Measurements from ENCODE around the gene ASXL1. TPM values are rescaled to one million over a fixed set of nuclear protein-coding genes. Genes with fewer than 3 reads are reported as not detected.
A peak's percentile ranks its signal among the peaks of the same experiment; 100 is the strongest.

The ASXL1 gene
- total and polyA plus RNA-seq, 10 of the 15 experiments (the other 5 are each of a cell fraction or from before 2014, with no cell fraction given), result 11.0 to 87.6 (median 56.8) TPM

DNA sequence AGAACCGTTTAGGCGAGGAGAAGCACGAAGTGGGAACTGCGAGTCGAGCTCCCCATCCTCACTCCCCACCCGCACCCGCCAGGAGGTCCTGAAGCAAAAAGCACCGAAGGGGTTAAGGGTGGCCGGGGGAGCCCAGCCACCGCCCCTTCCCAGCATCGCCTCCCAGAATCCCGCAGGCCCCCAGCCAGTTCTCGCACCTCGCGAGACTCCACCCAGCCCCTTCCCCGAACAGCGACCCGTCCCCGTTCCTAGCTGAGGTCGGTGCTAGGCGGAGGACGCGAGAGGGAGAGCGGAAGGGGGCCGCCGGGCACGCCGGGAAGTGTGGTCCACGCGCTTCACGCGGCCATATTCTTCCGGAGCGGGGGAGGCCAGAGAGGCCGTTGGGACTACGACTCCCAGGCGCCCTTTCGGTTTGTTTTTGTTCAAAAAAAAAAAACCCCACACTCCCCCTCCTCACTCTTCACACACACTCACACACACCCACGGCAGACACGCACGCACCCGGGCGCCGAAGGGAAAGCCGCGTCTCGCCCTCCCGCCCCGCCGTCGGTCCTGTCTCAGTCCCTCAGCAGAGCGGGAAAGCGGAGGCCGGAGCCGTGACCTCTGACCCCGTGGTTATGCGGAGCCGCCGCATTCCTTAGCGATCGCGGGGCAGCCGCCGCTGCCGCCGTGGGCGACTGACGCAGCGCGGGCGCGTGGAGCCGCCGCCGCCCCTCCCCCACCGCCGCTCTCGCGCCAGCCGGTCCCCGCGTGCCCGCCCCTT is at the start of gene ASXL1 (continued):
- no peak; the same call in 1 of the 2 replicates for TF ChIP-seq NFIC (IDR thresholded peaks at IDR 0.05; ENCODE audit: low read depth, low read length)
- TF ChIP-seq IRF5 (IDR thresholded peaks at IDR 0.05; ENCODE audit: borderline replicate concordance), result peak; percentile 93
- TF ChIP-seq ZBTB4 (CRISPR knock-in tag; IDR thresholded peaks at IDR 0.05), result no peak
- TF ChIP-seq MXI1 (IDR thresholded peaks at IDR 0.05; ENCODE audit: low read depth, low read length), result no peak; the same call in 1 of the 2 replicates
- peak; percentile 2 for TF ChIP-seq RELA (IDR thresholded peaks at IDR 0.05; ENCODE audit: borderline replicate concordance, partially characterized antibody)
- TF ChIP-seq BACH1 (IDR thresholded peaks at IDR 0.05; ENCODE audit: borderline replicate concordance), result peak; percentile 95
- TF ChIP-seq ZNF217 (IDR thresholded peaks at IDR 0.05), result no peak; the same call in 1 of the 2 replicates
- peak; percentile 52 for TF ChIP-seq E4F1 (IDR thresholded peaks at IDR 0.05; ENCODE audit: borderline replicate concordance, partially characterized antibody)
- peak; percentile 97 for TF ChIP-seq HCFC1 (IDR thresholded peaks at IDR 0.05; ENCODE audit: low read length)
- TF ChIP-seq CREB1 (IDR thresholded peaks at IDR 0.05; ENCODE audit: low read depth), result peak; percentile 54; the same call in 1 of the 2 replicates
- TF ChIP-seq HDAC2 (IDR thresholded peaks at IDR 0.05), result no peak
- 0 out of 2 replicates have a peak, but pooled peaks have one; percentile 29 for TF ChIP-seq ATF7 (IDR thresholded peaks at IDR 0.05; ENCODE audit: low read depth)
- peak in 1 of 2 experiments; percentile 77; a peak in 1 of 3 replicates for TF ChIP-seq EGR1 (IDR thresholded peaks at IDR 0.05; ENCODE audit: borderline replicate concordance in 1 of 2, low read depth in 2 of 2, low read length in 2 of 2)
- peak; percentile 59; the same call in 1 of the 2 replicates for TF ChIP-seq RELB (IDR thresholded peaks at IDR 0.05; ENCODE audit: low read depth)
- TF ChIP-seq SMAD1 (IDR thresholded peaks at IDR 0.05; ENCODE audit: low read depth, partially characterized antibody), result no peak
- TF ChIP-seq NFXL1 (IDR thresholded peaks at IDR 0.05; ENCODE audit: borderline replicate concordance), result no peak
- TF ChIP-seq MTA3 (IDR thresholded peaks at IDR 0.05; ENCODE audit: borderline replicate concordance, low read length), result no peak
- TF ChIP-seq SUZ12 (IDR thresholded peaks at IDR 0.05; ENCODE audit: unreplicated experiment), result no peak
- peak; percentile 100 for TF ChIP-seq RCOR1 (conservative IDR thresholded peaks at IDR 0.05; ENCODE audit: low read depth, low read length)
- peak; percentile 69; the same call in 1 of the 2 replicates for TF ChIP-seq POLR2AphosphoS2 (IDR thresholded peaks at IDR 0.05; ENCODE audit: low read depth, low read length)
- TF ChIP-seq ZNF384 (IDR thresholded peaks at IDR 0.05; ENCODE audit: borderline replicate concordance, low read depth, low read length), result peak; percentile 95
